ENCODE measurements around the gene SPACA7. TPM values are rescaled to one million over a fixed set of nuclear protein-coding genes. Genes with fewer than 3 reads are reported as not detected.

Gene SPACA7
- total and polyA plus RNA-seq, 9 of the 15 experiments (the other 6 are each of a cell fraction or from before 2014, with no cell fraction given): not detected

DNA sequence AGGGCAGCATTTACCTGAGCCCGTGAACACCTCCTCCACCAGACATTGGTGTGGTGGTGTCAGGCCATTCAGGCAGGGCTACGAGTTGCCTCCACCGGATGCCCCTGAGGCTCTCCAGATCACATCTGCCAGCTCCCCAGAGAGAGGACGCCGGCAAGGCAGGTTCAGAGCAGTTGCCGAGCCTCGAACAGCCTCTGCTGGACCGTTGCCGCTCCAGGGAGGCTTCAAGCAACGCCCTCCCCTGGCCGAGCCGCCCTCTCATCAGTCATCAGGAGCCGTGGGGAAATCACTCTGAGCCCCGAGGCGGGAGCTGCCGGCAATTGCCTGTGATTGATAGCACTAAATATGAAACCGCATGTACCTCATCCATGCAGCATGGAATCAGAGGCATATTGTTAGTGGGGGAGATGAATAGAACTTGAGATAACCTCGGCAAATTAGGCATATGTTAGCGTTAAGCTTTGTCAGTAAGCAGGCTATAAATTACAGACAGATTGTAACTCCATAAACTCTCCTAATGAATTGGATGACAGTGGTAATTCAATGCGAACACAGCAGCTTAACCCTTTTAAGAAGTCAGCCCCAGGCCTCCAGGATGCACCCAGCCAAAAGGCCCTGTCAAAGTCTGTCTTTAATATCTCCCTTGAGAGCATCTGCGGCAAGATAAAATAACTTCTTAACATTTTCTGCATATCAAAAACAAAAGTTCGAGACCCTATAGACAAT lies 29.8 kb upstream of the SPACA7 start:
- Histone ChIP-seq H3K4me3 (no peak overlapping the region), H3K27me3 (ENCODE audit: control insufficient read depth in 2 of 2, insufficient read depth in 2 of 2, low read length in 2 of 2) (peaks cover 9 to 70% of the 10 kb centered on the region in 2 experiments; a peak in 3 of 5 replicates), H3K36me3 (ENCODE audit: control insufficient read depth, insufficient read depth, low read length) (no peaks in the 10 kb centered on the region), H3K79me2 (ENCODE audit: control insufficient read depth, insufficient read depth, low read length) (no peaks in the 10 kb centered on the region), H3K4me2 (ENCODE audit: insufficient read depth, low read length) (no peak overlapping the region), H3K4me1 (replicated peaks in 1 of 2; ENCODE audit: control insufficient read depth in 2 of 2, insufficient read depth in 2 of 2, low read length in 2 of 2) (no peaks in the 10 kb centered on the region), H3K27ac (ENCODE audit: extremely low read depth, low read depth, low read length) (no peak overlapping the region), H3K9ac (ENCODE audit: insufficient read depth in 1 of 2, low read depth in 2 of 2, low read length in 2 of 2) (no peak overlapping the region), H3K9me3 (replicated peaks; ENCODE audit: control insufficient read depth, insufficient read depth, low read depth, low read length) (no peaks in the 10 kb centered on the region), H4K20me1 (replicated peaks; ENCODE audit: control insufficient read depth, insufficient read depth, low read length) (no peaks in the 10 kb centered on the region), H3K9me1 (ENCODE audit: control insufficient read depth, insufficient read depth, low read length) (no peaks in the 10 kb centered on the region), H2AFZ (ENCODE audit: low read depth, low read length) (no peak overlapping the region)
- in situ Hi-C loops (cut with MboI) (no loop called here), intact Hi-C loops (cut with micrococcal nuclease) (loop anchor here (10.0 kb wide), 1 partner anchor 268 kb away; no protein-coding TSS in a partner anchor)
- peak; percentile 66; the same call in 2 of the 3 replicates for ATAC-seq
- WGBS (ENCODE audit: insufficient coverage, low coverage, missing lambda C conversion rate): 0% methylated on average over 18 of the region's 22 CpGs
- no peak for FAIRE-seq
- ChIA-PET POLR2A (interaction anchor here (0.6 kb wide), 1 partner anchor 179 kb away, joined by 3 read pairs; no protein-coding TSS in a partner anchor), CTCF (ENCODE audit: low intra/inter-chr PET ratio) (no interaction called here)
- no TSS peak for BruUV-seq (replicated peaks)
- TF ChIP-seq XRCC4 (IDR thresholded peaks at IDR 0.05; ENCODE audit: extremely low read depth, insufficient read depth, insufficient read length) (no peak), CBFA2T2 (conservative IDR thresholded peaks at IDR 0.05) (no peak), THRAP3 (IDR thresholded peaks at IDR 0.05; ENCODE audit: borderline replicate concordance) (no peak), BRCA1 (IDR thresholded peaks at IDR 0.05) (no peak), BRCA1 (CRISPR knock-in tag; IDR thresholded peaks at IDR 0.05) (no peak), SMARCB1 (IDR thresholded peaks at IDR 0.05; ENCODE audit: insufficient read length, low read depth) (no peak), EP300 (IDR thresholded peaks at IDR 0.05; ENCODE audit: low read length) (no peak), SAFB (IDR thresholded peaks at IDR 0.05; ENCODE audit: borderline replicate concordance, low read depth, low read length) (no peak), CBFA2T3 (IDR thresholded peaks at IDR 0.05) (no peak), ZNF507 (tag; conservative IDR thresholded peaks at IDR 0.05) (no peak), BDP1 (IDR thresholded peaks at IDR 0.05; ENCODE audit: insufficient read depth, insufficient read length) (no peak), FOXJ2 (tag; IDR thresholded peaks at IDR 0.05) (no peak), XRCC5 (IDR thresholded peaks at IDR 0.05; ENCODE audit: low read depth, low read length) (no peak), KLF10 (CRISPR knock-in tag; IDR thresholded peaks at IDR 0.05) (no peak), ARNT (IDR thresholded peaks at IDR 0.05) (no peak), MEIS2 (IDR thresholded peaks at IDR 0.05; ENCODE audit: partially characterized antibody) (peak; percentile 58)
- TF ChIP-seq, protein P1, sequence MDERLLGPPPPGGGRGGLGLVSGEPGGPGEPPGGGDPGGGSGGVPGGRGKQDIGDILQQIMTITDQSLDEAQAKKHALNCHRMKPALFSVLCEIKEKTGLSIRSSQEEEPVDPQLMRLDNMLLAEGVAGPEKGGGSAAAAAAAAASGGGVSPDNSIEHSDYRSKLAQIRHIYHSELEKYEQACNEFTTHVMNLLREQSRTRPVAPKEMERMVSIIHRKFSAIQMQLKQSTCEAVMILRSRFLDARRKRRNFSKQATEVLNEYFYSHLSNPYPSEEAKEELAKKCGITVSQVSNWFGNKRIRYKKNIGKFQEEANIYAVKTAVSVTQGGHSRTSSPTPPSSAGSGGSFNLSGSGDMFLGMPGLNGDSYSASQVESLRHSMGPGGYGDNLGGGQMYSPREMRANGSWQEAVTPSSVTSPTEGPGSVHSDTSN (CRISPR knock-in tag; IDR thresholded peaks at IDR 0.05; ENCODE audit: low read depth): no peak
- TF ChIP-seq, protein P1 (tag; conservative IDR thresholded peaks at IDR 0.05; ENCODE audit: low read depth): 0 out of 2 replicates have a peak, but pooled peaks have one; percentile 14
- TF ChIP-seq, protein P2, sequence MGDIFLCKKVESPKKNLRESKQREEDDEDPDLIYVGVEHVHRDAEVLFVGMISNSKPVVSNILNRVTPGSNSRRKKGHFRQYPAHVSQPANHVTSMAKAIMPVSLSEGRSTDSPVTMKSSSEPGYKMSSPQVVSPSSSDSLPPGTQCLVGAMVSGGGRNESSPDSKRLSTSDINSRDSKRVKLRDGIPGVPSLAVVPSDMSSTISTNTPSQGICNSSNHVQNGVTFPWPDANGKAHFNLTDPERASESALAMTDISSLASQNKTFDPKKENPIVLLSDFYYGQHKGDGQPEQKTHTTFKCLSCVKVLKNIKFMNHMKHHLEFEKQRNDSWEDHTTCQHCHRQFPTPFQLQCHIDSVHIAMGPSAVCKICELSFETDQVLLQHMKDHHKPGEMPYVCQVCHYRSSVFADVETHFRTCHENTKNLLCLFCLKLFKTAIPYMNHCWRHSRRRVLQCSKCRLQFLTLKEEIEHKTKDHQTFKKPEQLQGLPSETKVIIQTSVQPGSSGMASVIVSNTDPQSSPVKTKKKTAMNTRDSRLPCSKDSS (IDR thresholded peaks at IDR 0.05; ENCODE audit: low read depth, partially characterized antibody): no peak
- peak in 1 of 4 experiments; percentile 6 for DNase-seq (ENCODE audit: extremely low read depth in 1 of 4, low spot score in 3 of 4)

All from K562 (cell line).